HG03342 (cell line): ENCODE data around the gene PPA1.
"Not testable (repeated sequence)": the region's sequence is repeated elsewhere in the genome, so short reads cannot be mapped to it uniquely, and the experiment has no call there.

Experiments
- ATAC-seq: cut with Tn5 transposase; IDR thresholded peaks from one replicate; pipeline ENCODE4 v1.9.1; 2021; ENCODE audit warnings: mild to moderate bottlenecking, moderate library complexity; ENCODE audit not compliant: unreplicated experiment

PPA1 gene

GRCh38 chr10:70233109-70233938 is at the start of gene PPA1:
TSS of gene PPA1 (minus strand) at chr10:70233429. CDS start at chr10:70233327, 102 bp downstream.
- ATAC-seq: peak; percentile 91

DNA sequence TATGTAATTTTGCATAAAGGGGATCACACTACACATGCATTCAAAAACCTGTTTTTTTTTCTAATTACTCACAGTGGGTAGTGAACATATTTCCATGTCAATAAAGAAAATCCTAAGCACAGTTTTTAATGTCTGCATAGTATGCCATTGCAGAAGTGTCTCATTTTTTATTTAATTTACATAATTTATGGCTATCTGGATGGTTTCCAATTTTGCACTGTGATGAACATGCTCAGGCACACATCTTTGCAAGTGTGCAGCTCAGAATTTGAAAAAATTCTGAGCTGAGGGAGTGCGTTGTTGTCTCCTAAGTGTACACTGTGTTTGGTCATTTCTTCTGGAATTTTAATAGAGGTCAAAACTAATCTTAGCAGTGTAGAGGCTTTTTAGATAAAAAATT is 48.4 kb upstream of the PPA1 start:
- no peak for ATAC-seq

DNA sequence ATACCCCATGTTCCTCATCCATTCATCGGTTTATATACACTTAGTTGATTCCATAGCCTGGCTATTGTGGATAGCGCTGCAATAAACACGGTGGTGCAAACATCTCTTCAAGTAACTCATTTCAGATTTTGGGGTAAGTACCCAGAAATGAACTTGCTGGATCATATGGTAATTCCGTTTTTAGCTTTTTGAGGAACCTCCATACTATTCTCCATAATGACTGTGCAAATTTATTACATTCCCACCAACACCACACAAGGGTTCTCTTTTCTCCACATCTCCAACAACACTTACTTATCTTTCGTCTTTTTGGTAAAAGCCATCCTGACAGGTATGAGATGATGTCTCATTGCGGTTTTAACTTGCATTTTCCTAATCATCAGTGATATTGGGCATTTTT is 46.9 kb upstream of the PPA1 start:
- ATAC-seq: no peak

DNA sequence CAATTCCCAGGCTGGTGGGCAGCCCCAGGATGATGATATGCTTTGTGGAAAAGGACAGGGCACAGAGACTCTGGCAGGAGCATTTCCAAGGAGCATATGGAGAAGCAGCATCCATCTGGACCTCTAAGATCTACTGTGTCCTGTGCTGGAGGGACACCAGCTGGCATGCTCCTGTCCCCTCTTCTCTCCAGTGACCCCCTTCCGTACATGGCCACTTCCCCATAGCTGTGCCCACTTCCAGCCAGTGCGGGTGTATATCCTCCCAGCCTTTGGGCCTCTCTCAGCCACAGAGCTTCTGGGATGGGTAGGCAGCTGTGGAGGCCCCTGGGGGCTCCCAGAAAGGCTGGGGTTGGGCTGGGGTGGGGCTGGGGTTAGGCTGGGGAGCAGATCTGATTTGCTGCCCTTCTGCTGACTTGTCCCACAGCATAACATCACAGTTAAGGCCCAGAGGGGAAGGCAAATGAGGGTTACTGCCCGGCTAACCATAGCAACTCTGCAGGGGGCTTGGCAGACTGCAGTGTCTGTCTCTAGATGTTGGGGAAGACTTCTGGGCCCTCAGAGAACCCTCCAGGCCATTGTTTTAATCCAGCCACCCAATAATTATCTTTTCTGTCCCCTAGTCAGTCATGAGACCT is 44.3 kb upstream of the PPA1 start:
- no peak for ATAC-seq

GRCh38 chr10:70274643-70275042 is 41.4 kb upstream of the PPA1 start:
- ATAC-seq: no peak

GRCh38 chr10:70272925-70273316 is 39.7 kb upstream of the PPA1 start:
- peak; percentile 77 for ATAC-seq

- peak; percentile 20 for ATAC-seq
Observed at GRCh38 chr10:70271996-70272924, 39.0 kb upstream of the PPA1 start.

GRCh38 chr10:70270952-70271351 is 37.7 kb upstream of the PPA1 start:
- no peak for ATAC-seq

DNA sequence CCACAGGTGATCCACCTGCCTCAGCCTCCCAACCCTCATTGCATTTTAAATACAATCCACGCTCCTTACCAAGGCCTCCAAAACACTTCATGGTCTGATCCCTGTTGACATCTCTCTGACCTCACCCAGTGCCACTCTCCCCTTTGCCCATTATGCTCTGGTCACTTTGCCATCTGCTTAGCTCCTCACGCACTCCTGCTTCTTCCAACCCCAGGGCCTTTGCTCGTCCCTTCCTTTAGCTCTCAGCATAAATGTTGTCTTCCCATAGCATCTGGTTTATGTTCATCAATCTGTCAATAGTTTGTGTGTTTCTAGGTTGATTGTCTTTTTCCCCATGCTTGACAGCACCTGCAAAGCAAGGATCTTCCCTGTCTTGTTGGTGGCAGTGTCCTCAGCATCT is 36.5 kb upstream of the PPA1 start:
- no peak for ATAC-seq

DNA sequence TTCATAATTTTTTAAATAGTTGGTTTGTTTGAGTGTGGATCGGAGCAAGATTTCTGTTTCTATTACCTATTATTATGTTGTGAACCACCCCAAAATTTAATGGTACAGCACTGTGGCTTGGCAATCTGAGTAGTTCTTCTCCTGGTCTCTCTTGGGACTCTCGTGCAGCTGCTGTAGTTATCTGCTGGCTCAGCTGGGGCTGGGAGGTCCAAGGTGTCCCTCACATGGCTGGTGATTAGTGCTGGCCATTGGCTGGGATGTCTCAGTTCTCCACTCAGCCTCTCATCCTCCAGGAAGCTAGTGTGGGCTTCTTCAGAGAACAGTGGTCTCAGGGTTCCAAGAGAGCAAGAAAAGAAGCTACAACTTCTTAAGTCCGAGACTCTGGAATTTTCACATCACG is 35.1 kb upstream of the PPA1 start:
- no peak for ATAC-seq

DNA sequence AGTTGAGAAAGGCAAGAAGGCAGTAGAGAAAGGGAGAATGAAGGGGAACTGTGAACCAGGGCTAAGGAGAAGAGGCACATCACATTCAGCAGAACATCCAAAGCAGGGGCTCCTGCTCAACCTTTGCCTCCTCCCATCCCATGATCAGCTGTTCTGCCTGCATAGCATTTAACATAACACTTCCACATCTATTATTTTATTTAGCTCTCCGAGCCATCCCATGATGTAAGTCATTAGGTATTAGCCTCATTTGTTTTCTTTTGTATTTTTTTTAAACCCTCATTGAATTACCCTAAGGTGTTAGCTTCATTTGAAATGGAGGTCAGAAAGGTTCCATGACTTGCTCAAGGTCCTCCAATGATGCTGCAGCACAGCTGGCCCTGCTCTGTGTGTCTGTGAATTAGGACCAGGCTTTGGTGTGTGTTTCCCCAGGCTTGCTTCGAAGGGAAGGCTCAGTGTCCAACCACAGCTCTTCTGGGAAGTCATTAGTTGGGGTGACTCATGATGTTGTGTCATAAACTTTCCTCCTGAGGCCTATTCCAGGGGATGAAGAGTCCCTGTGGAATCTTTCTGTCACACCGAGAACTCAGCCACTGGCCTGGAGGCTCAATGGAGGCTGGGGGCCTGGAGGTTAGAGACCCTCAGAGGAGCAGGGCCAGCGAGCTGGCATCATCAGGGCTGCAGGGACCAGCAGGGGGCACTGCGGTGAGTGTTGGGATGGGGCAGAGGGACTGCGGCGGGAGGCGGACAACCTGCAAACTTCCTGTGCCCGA is 34.1 kb upstream of the PPA1 start:
- no peak for ATAC-seq

- no peak for ATAC-seq
Observed at GRCh38 chr10:70266701-70267100, 33.5 kb upstream of the PPA1 start.

GRCh38 chr10:70266056-70266455 is 32.8 kb upstream of the PPA1 start:
- no peak for ATAC-seq

DNA sequence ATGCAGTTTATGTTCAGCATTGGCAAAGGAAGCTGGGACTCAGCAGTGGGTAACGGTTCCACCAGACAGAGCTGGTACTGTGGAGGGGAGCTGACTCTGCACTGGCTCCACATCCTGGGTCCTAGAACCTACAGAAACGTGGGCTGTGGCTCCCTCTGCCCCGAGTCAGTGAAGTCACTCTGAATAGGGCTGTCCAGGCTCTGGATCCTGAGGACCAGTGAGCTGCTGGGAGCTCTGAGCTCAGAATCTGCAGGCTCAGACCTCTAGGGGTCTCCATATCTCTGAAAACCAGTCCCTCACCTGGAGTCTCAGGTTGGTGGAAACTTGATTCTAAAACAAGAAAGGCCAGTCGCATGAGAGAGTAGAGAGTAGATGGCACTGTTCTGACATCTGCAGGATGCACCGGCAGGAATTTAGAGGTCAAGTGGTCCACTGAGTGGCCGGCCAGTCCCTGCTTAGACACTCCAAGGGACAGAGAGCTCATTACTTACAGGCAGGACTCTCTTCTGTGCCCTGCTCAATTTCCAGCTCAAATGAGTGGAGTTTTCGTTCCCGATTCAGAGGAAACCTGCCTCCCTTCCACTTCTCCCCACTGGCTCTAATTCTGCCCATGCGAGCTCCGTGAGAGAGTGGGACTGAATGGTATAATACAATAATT is 31.9 kb upstream of the PPA1 start:
- ATAC-seq: no peak

GRCh38 chr10:70260734-70261133 is 27.5 kb upstream of the PPA1 start:
- ATAC-seq: no peak

DNA sequence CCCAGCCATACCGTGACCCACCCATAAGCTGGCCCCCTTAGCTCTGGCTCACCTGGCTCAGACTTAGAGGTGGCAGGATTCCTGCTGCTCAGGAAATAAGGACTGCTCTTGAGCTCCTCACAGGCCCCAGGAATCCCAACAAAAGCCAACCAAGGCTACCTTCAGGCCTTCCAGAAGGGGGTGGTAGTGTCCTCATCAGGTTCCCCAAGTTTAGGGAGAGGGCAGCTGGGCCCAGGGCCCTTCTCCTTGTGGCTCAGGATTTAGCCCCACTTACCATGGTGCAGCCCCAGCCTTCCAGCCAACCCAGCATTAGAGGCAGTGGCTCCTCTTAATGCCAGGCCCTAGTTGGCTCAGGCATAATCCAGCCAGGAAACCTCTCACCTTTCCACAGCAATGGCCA is 27.0 kb upstream of the PPA1 start:
- ATAC-seq: no peak

DNA sequence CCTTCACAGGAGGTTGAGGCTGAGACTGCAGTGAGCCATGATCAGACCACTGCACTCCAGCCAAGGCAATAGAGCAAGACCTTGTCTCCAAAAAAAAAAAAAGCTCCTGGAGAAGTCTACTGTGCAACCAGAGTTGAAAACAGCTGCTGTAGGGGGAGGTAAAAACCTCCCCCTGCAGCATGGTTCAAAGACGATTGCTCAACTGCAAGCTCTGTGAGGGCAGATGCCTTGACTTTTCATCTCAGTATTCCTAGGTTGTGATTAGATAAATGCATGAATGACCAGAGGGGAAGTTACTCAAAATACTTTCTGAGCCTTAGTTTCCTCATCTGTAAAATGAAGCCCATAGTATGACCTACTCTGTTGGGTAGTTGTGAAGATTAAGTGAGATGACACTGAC is 25.0 kb upstream of the PPA1 start:
- ATAC-seq: no peak

DNA sequence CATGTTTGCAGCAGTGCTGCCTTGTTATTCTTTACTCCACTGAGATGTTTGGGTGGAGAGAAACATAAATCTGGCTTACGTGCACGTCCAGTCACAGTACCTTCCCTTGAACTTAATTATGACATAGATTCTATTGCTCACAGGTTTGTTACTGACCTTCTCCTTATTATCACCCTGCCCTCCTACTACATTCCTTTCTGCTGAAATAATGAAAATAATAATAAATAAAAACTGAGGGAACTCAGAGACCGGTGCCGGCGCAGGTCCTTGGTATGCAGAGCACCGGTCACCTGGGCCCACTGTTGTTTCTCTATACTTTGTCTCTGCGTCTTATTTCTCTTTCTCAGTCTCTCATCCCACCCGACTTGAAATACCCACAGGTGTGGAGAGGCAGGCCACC is 24.6 kb upstream of the PPA1 start:
- not testable (repeated sequence) for ATAC-seq

GRCh38 chr10:70256463-70256862 is 23.2 kb upstream of the PPA1 start:
- no peak for ATAC-seq
